HG03342 (cell line): Measurements from ENCODE around the gene SPATA13.
A peak's percentile ranks its signal among the peaks of the same experiment; 100 is the strongest.

ENCODE experiments used
- ATAC-seq: cut with Tn5 transposase; IDR thresholded peaks from one replicate; pipeline ENCODE4 v1.9.1; 2021; ENCODE audit warnings: mild to moderate bottlenecking, moderate library complexity; ENCODE audit not compliant: unreplicated experiment

SPATA13 gene

GRCh38 chr13:24272452-24273161 is 112.1 kb downstream of the SPATA13 start:
- no peak for ATAC-seq

DNA sequence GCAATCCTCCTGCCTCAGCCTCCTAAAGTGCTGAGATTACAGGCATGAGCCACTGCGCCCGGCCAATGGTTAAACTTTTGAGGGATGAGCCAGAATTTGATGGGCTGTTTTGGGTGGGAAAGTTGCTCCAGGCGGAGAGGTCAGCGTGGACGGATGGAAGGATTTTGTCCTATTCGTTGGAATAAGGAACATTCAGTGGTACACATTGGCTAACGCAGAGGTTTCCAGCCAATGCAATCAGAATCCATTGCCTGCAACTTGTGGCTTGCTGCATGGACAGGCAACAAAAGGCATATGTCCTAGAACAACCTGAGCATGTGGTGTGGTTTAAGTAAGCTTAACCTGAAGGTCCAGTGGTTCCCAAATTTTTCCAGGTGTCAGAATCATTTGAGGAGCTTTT is 113.4 kb downstream of the SPATA13 start:
- no peak for ATAC-seq

DNA sequence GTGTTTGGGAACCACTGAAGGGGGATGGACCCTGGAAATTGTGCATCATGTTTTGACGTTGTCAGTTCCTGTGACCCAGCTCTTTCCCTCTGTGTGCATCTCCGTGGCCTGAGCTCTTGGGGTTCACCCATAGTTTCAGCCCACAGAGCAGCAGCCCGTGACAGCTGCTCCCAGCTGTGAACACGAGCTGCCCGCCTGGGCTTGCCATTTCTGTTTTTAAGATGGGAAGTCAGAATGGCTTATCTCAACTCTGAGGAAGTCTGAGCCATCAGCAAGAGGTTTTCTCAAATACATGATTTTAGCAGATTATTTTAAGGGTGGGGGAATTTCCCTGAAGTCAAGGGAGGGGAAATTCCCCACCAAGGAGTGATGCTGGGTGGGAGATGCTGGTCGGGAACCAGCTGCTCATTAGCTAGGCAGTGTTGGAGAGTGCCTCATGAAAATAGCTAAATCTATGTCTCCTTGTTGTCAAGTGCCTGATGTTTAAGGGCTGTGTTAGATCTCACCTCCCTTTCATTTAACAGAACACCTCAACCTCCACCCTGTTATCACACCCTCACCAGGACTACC is 114.0 kb downstream of the SPATA13 start:
- ATAC-seq: peak; percentile 64

- no peak for ATAC-seq
Measured at GRCh38 chr13:24275041-24275440, 114.5 kb downstream of the SPATA13 start.

- ATAC-seq: peak; percentile 33
Measured at GRCh38 chr13:24276306-24276705, 115.8 kb downstream of the SPATA13 start.

DNA sequence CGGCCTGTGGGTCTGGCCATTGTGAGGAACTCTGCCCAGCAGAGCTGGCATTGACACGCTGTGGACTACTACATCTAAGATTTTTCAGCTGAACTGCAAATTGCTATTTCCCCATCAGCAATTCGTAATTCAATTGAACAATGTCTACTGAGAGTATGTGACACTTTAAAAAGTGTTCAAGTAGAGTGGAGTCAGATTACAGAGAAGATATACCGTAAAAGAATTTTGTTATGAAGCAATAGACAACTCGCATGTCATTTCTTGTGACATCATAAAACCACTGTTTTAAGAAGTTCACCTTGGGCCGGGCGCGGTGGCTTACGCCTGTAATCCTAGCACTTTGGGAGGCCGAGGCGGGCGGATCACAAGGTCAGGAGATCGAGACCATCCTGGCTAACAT is 116.3 kb downstream of the SPATA13 start:
- ATAC-seq: no peak

DNA sequence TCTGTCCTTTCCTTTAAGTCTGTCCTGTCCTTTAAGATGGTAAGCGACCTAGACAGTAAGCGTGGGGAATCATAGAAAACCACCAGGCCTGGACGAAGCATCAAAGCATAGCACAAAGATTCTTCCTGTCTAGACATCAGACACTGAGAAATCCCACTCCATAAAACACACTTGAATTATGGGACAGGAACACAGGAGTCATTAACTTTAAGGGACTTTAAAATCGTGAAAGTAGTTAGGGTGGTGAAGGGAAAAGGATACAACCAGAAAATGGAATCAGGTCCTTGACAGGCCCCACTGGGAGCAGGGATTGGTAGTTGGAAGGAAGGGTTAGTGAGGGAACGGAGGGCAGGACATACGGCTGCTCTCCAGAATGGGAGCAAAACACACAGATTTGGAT is 117.2 kb downstream of the SPATA13 start:
- no peak for ATAC-seq

DNA sequence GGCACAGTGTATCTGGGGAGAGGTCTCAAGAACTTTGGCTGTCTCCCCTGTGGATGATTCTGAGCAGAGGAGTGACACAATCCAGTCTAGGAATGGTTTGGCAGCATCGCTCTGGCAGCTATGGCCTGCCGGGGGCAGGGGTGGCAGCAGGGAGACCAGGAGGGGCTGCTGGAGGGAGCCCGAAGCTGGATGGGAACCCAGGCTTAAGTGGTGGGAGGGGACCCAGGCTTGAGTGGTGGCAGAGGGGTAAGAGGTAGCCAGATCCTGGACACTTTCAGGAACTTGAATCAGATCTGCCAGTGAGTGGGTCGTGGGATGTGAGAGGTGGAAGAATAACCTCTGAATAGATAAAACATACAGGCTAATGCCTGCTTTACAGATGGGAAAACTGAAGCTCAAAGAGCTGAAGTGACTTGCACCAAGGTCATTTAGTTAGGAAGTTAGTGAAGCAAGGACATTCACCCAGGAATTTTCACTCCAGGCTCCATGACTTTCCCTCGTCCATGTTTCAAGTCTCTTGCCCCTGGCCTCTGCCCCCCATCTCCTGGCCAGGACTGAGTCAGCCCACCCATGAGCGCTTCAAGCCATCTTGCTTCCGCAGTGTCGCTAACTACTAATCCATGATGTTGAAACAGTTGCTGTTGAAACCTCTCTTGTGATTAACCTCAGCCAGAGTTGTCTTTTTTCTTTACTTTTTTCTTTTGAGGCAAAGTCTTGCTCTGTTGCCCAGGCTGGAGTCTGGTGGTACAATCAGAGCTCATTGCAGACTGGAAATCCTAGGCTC is 119.0 kb downstream of the SPATA13 start:
- no peak for ATAC-seq

DNA sequence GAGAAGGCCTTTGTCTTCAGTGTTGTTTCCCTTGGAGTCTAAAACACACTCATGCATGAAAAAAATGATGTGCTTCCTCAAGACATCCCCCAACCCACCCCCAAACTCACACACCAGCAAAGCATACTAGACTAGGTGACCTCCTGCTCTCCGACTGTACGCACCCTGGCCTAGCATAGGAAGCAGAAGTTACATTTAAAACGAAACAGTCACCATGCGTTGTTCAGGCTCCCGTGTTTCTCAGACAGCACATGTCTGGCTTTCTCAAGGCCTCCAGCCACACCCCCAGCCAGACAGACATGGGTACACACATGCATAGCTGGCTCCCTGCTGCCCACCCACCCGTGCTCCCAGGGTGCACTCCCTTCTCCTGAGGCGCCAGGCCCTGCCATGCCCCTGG is 120.2 kb downstream of the SPATA13 start:
- ATAC-seq: no peak

GRCh38 chr13:24281188-24282008 is 120.9 kb downstream of the SPATA13 start:
- no peak for ATAC-seq

- ATAC-seq: no peak
Measured at GRCh38 chr13:24282256-24282655, 121.7 kb downstream of the SPATA13 start.

- no peak for ATAC-seq
Measured at GRCh38 chr13:24284889-24285565, 124.5 kb downstream of the SPATA13 start.

- no peak for ATAC-seq
Measured at GRCh38 chr13:24286624-24287023, 126.1 kb downstream of the SPATA13 start.

- no peak for ATAC-seq
Measured at GRCh38 chr13:24287748-24288287, 127.3 kb downstream of the SPATA13 start.

- ATAC-seq: no peak
Measured at GRCh38 chr13:24288870-24289269, 128.3 kb downstream of the SPATA13 start.

DNA sequence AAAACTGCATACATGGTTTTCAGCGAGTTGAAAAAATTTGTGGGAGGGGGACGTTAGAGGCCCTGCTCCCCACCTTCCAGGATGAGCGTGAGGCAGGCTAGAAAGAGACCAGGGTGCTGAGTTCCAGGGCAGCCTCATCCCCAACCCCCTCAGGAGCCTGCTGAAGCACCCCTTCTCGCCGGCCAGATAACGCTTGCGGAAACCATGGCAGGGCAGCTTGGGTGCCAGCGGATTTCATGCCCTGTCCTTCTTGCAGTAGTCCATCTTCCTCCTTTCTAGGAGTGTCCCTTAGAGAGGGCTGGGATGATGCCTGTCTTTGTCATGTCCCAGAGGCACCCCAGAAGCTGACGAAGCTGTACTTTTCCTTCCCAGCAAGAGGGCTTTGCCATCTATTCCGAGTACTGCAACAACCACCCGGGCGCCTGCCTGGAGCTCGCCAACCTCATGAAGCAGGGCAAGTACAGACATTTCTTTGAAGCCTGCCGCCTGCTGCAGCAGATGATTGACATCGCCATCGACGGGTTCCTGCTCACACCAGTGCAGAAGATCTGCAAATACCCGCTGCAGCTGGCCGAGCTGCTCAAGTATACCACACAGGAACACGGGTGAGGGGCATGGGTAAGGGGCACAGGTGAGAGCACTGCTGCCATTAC is 129.9 kb downstream of the SPATA13 start:
- no peak for ATAC-seq

GRCh38 chr13:24292481-24292880 is 132.0 kb downstream of the SPATA13 start:
- ATAC-seq: no peak

- no peak for ATAC-seq
Measured at GRCh38 chr13:24293746-24294145, 133.2 kb downstream of the SPATA13 start.

GRCh38 chr13:24299488-24300114 is 139.1 kb downstream of the SPATA13 start:
- no peak for ATAC-seq
